HCT116 (cell line): ENCODE data around the gene GOLGA1. TPM values are rescaled to one million over a fixed set of nuclear protein-coding genes. Genes with fewer than 3 reads are reported as not detected.

ENCODE experiments used
- ATAC-seq: fragments of 200-7000 bp; cut with Tn5 transposase; 2 replicates; pipeline ENCODE4 v1.9.1; 2020; ENCODE audit warnings: mild to moderate bottlenecking, moderate library complexity
- BruUV-seq: library from RNA; stranded (reverse); fragments of 400-500 nt; replicated peaks from 2 replicates; lab custom pipeline; 2021; lab: Mats Ljungman, UMichigan
- CTCF ChIA-PET: fragments of 300-600 bp; sonication (Branson Sonifier 250); formaldehyde crosslinking; loops from one replicate; lab custom pipeline; 2021; ENCODE audit warnings: antibody characterized with exemption; lab: Charles Lee
- POLR2A ChIA-PET: fragments of 300-600, 350-600 bp; sonication (Branson Sonifier 250); formaldehyde crosslinking; loops from one replicate; lab custom pipeline; 2021; ENCODE audit warnings: antibody characterized with exemption; lab: Charles Lee
- RAD21 ChIA-PET, 2 experiments: fragments of 300-600 bp; sonication (Branson Sonifier 250); formaldehyde crosslinking; loops; one replicate each; lab custom pipeline; 2023; ENCODE audit warnings: low total read pairs in 2 of 2; ENCODE audit not compliant: uncharacterized antibody in 2 of 2, unreplicated experiment in 2 of 2, low non-redundant PET in 1 of 2; lab: Charles Lee
- DNase-seq: peaks from one replicate; pipeline ENCODE4 v3.0.0-alpha.2; 2010; ENCODE audit warnings: low read depth, low spot score
- H2AFZ ChIP-seq: fragments of 200-600 bp; shearing (Covaris generic), sonication (generic); 2 replicates; pipeline ENCODE4 v1.6.1; 2017; ENCODE audit warnings: low read depth, mixed run types, mixed read lengths, antibody characterized with exemption, low read length; ENCODE audit not compliant: poor library complexity, severe bottlenecking
- H3K27ac ChIP-seq: 2 replicates; pipeline ENCODE4 v1.5.1; 2012; ENCODE audit warnings: low read depth, low read length
- H3K27me3 ChIP-seq: fragments of 200-600 bp; sonication (generic); 2 replicates; pipeline ENCODE4 v1.6.1; 2016; ENCODE audit warnings: mixed run types, low read length, mixed read lengths; ENCODE audit not compliant: insufficient read depth
- H3K36me3 ChIP-seq, 2 experiments: fragments of 200-500 bp in 1 of 2; fragments of 200-600 bp in 1 of 2; sonication (Bioruptor generic) in 1 of 2; sonication (generic) in 1 of 2; 2 replicates each; pipeline versions ENCODE4 v1.5.1 to v1.6.1; 2014 to 2016; ENCODE audit warnings: low read length in 2 of 2, inconsistent platforms in 1 of 2, mixed read lengths in 1 of 2, mixed run types in 1 of 2; ENCODE audit not compliant: insufficient read depth in 2 of 2, control insufficient read depth in 1 of 2
- H3K4me1 ChIP-seq, 2 experiments: fragments of 200-600 bp in 1 of 2; sonication (generic) in 1 of 2; 2 replicates each; pipeline versions ENCODE4 v1.5.1 to v1.6.1; 2012 to 2017; ENCODE audit warnings: low read length in 2 of 2, inconsistent platforms in 1 of 2, mild to moderate bottlenecking in 1 of 2, mixed read lengths in 1 of 2, mixed run types in 1 of 2, moderate library complexity in 1 of 2; ENCODE audit not compliant: insufficient read depth in 2 of 2, control insufficient read depth in 1 of 2
- H3K4me2 ChIP-seq: fragments of 200-600 bp; sonication (generic); 2 replicates; pipeline ENCODE4 v1.6.1; 2017; ENCODE audit warnings: mixed run types, low read length, mixed read lengths
- H3K4me3 ChIP-seq, 2 experiments: fragments of 200-600 bp in 1 of 2; sonication (generic) in 1 of 2; replicated peaks in 1 of 2; 2 replicates each; pipeline ENCODE4 v1.5.1; 2011 to 2016; ENCODE audit warnings: low read length in 2 of 2, control low read depth in 1 of 2, low read depth in 1 of 2, mild to moderate bottlenecking in 1 of 2, mixed read lengths in 1 of 2, mixed run types in 1 of 2
- H3K79me2 ChIP-seq: fragments of 200-600 bp; sonication (generic); 2 replicates; pipeline ENCODE4 v1.6.1; 2017; ENCODE audit warnings: mild to moderate bottlenecking, mixed run types, low read length, moderate library complexity, mixed read lengths; ENCODE audit not compliant: insufficient read depth
- H3K9ac ChIP-seq: fragments of 200-600 bp; sonication (generic); 2 replicates; pipeline ENCODE4 v1.6.1; 2016; ENCODE audit warnings: low read length, mixed read lengths
- H3K9me2 ChIP-seq: fragments of 200-600 bp; sonication (generic), shearing (Covaris generic); 2 replicates; pipeline ENCODE4 v1.6.1; 2017; ENCODE audit warnings: mixed run types, mild to moderate bottlenecking, moderate library complexity; ENCODE audit not compliant: insufficient read depth
- H3K9me3 ChIP-seq, 2 experiments: fragments of 200-500 bp in 1 of 2; fragments of 200-600 bp in 1 of 2; sonication (Bioruptor generic) in 1 of 2; sonication (generic) in 1 of 2; 2 replicates each; pipeline ENCODE4 v1.6.1; 2014 to 2017; ENCODE audit warnings: low read length in 2 of 2, mixed read lengths in 2 of 2, inconsistent platforms in 1 of 2, low read depth in 1 of 2, mild to moderate bottlenecking in 1 of 2, mixed run types in 1 of 2, moderate library complexity in 1 of 2; ENCODE audit not compliant: control insufficient read depth in 1 of 2, insufficient read depth in 1 of 2
- H4K20me1 ChIP-seq: fragments of 200-600 bp; sonication (generic), shearing (Covaris generic); 2 replicates; pipeline ENCODE4 v1.6.1; 2017; ENCODE audit warnings: mixed run types, mild to moderate bottlenecking, moderate library complexity; ENCODE audit not compliant: insufficient read depth
- CTCF ChIP-seq, 3 experiments: fragments of 200-600 bp in 1 of 3; sonication (generic) in 1 of 3; IDR thresholded peaks in 2 of 3; conservative IDR thresholded peaks in 1 of 3; 2 replicates each; pipeline ENCODE4 v1.5.1; 2012 to 2017; ENCODE audit warnings: low read depth in 2 of 3, low read length in 2 of 3, antibody characterized with exemption in 1 of 3, borderline replicate concordance in 1 of 3, control low read depth in 1 of 3, mild to moderate bottlenecking in 1 of 3, mixed read lengths in 1 of 3, mixed run types in 1 of 3, moderate library complexity in 1 of 3; ENCODE audit not compliant: insufficient read depth in 1 of 3
- EGR1 ChIP-seq: IDR thresholded peaks from 2 replicates; pipeline ENCODE4 v1.6.1; 2012; ENCODE audit warnings: low read depth
- EZH2 ChIP-seq: fragments of 200-600 bp; sonication (generic); IDR thresholded peaks from 2 replicates; pipeline ENCODE4 v1.6.1; 2017; ENCODE audit warnings: antibody characterized with exemption, mixed run types
- EZH2phosphoT487 ChIP-seq: fragments of 200-600 bp; IDR thresholded peaks from 2 replicates; pipeline ENCODE4 v1.6.1; 2018; ENCODE audit warnings: antibody characterized with exemption, borderline replicate concordance
- FOSL1 ChIP-seq: IDR thresholded peaks from 2 replicates; pipeline ENCODE4 v1.6.1; 2012; ENCODE audit warnings: low read depth
- JUND ChIP-seq: IDR thresholded peaks from 2 replicates; pipeline ENCODE4 v1.6.1; 2012
- POLR2AphosphoS5 ChIP-seq: IDR thresholded peaks from 2 replicates; pipeline ENCODE4 v1.6.1; 2011; ENCODE audit warnings: mild to moderate bottlenecking, low read depth, low read length, moderate library complexity
- TCF7L2 ChIP-seq: IDR thresholded peaks from 2 replicates; pipeline ENCODE4 v1.7.0; 2011; ENCODE audit warnings: borderline replicate concordance, inconsistent platforms; ENCODE audit not compliant: insufficient read depth, insufficient read length; ENCODE audit errors: extremely low read depth
- ZFX ChIP-seq: fragments of 450-650 bp; IDR thresholded peaks from 2 replicates; pipeline ENCODE4 v1.6.1; 2017
- intact Hi-C: fragments of 100-400 bp; cut with micrococcal nuclease; formaldehyde crosslinking; loops from 2 replicates; pipeline ENCODE4 v1.10.0; 2022
- total RNA-seq: library from RNA; stranded (reverse); gene quantifications from one replicate; pipeline ENCODE4 v1.2.1, GENCODE V29; 2021; ENCODE audit not compliant: unreplicated experiment
- TF ChIP-seq, protein P1 (sequence below): IDR thresholded peaks from 2 replicates; pipeline ENCODE4 v1.6.1; 2012

GOLGA1 gene
- total RNA-seq, 1 experiment from 2014 or later, result 13.1 TPM

GRCh38 chr9:124844291-124844690, 96.6 kb downstream of the GOLGA1 start:
- no peak for DNase-seq
- peaks cover 12 to 28% of the 10 kb centered on the region in 2 experiments for H3K4me1 ChIP-seq
- RAD21 ChIA-PET, result no interaction called here
- no peak for ATAC-seq
- TF ChIP-seq JUND (no peak), POLR2AphosphoS5 (no peak), ZFX (no peak), EGR1 (no peak), CTCF (IDR thresholded peaks at IDR 0.05 in 2 of 3, conservative IDR thresholded peaks at IDR 0.05 in 1 of 3; ENCODE audit: borderline replicate concordance in 1 of 3, insufficient read depth in 1 of 3, low read depth in 2 of 3, low read length in 2 of 3) (no peak), EZH2 (no peak), EZH2phosphoT487 (no peak), TCF7L2 (no peak), FOSL1 (no peak)
- TF ChIP-seq, protein P1, sequence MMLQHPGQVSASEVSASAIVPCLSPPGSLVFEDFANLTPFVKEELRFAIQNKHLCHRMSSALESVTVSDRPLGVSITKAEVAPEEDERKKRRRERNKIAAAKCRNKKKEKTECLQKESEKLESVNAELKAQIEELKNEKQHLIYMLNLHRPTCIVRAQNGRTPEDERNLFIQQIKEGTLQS, result no peak
- no peaks in the 10 kb centered on the region for H3K79me2 ChIP-seq
- no TSS peak for BruUV-seq
- no peak overlapping the region for H3K4me2 ChIP-seq
- no peak overlapping the region for H3K27ac ChIP-seq
- no peaks in the 10 kb centered on the region for H3K9me2 ChIP-seq
- H3K36me3 ChIP-seq, result no peaks in the 10 kb centered on the region
- no peaks in the 10 kb centered on the region for H3K9me3 ChIP-seq
- H4K20me1 ChIP-seq, result no peaks in the 10 kb centered on the region
- POLR2A ChIA-PET, result no interaction called here
- intact Hi-C loops, result no loop called here
- CTCF ChIA-PET, result interaction anchor here (1.0 to 3.1 kb wide), 2 partner anchors 9 to 73 kb away, joined by 3 to 12 read pairs; partner anchors contain the start of genes NR6A1 and WDR38
- no peak overlapping the region for H3K9ac ChIP-seq
- no peak overlapping the region for H2AFZ ChIP-seq
- H3K27me3 ChIP-seq, result no peaks in the 10 kb centered on the region
- no peak overlapping the region for H3K4me3 ChIP-seq
